SKM-1 treated with dmso at 0.1 percent for 144 hours (cell line): Measurements from ENCODE around the gene LRR1.
"Not testable (repeated sequence)": the region's sequence is repeated elsewhere in the genome, so short reads cannot be mapped to it uniquely, and the experiment has no call there.

ENCODE experiments used
- DNase-seq: peaks from one replicate; lab custom pipeline; 2025; ENCODE audit not compliant: unreplicated experiment; lab: John Stamatoyannopoulos, UW

The LRR1 gene

GRCh38 chr14:49598485-49599300 lies at the start of gene LRR1:
Gene LRR1, plus strand, starts transcription at chr14:49598940. Its CDS starts 81 bp downstream, at chr14:49599021.
- DNase-seq = peak; percentile 53

- DNase-seq = no peak
These were observed 49.3 kb upstream of the LRR1 start for GRCh38 chr14:49549446-49549845.

- DNase-seq = no peak
These were observed 48.9 kb upstream of the LRR1 start for GRCh38 chr14:49549881-49550280.

GRCh38 chr14:49550286-49551184 lies 48.2 kb upstream of the LRR1 start:
- no peak for DNase-seq

- DNase-seq = no peak
These were observed 47.2 kb upstream of the LRR1 start for GRCh38 chr14:49551569-49551968.

- no peak for DNase-seq
These were observed 45.6 kb upstream of the LRR1 start for GRCh38 chr14:49553106-49553505.

GRCh38 chr14:49553892-49554291 lies 44.8 kb upstream of the LRR1 start:
- DNase-seq = no peak

- no peak for DNase-seq
These were observed 38.6 kb upstream of the LRR1 start for GRCh38 chr14:49559979-49560768.

GRCh38 chr14:49566714-49567113 lies 32.0 kb upstream of the LRR1 start:
- no peak for DNase-seq

GRCh38 chr14:49569281-49569680 lies 29.5 kb upstream of the LRR1 start:
- no peak for DNase-seq

- no peak for DNase-seq
These were observed 24.7 kb upstream of the LRR1 start for GRCh38 chr14:49574038-49574437.

- DNase-seq = no peak
These were observed 20.6 kb upstream of the LRR1 start for GRCh38 chr14:49578141-49578540.

GRCh38 chr14:49579841-49580240 lies 18.9 kb upstream of the LRR1 start:
- DNase-seq = no peak

GRCh38 chr14:49581209-49582112 lies 17.3 kb upstream of the LRR1 start:
- no peak for DNase-seq

GRCh38 chr14:49582113-49582977 lies 16.4 kb upstream of the LRR1 start:
- DNase-seq = no peak

- no peak for DNase-seq
These were observed 15.1 kb upstream of the LRR1 start for GRCh38 chr14:49583629-49584028.

- no peak for DNase-seq
These were observed 14.7 kb upstream of the LRR1 start for GRCh38 chr14:49584058-49584457.

GRCh38 chr14:49584981-49585640 lies 13.6 kb upstream of the LRR1 start:
- DNase-seq = not testable (repeated sequence)
